Prostate gland (tissue), 2 donors: ENCODE results near the gene RHPN2.

ENCODE experiments used
- CTCF ChIP-seq, 4 experiments: fragments of 200-600 bp in 2 of 4; fragments of 450-650 bp in 2 of 4; sonication (generic) in 2 of 4; IDR thresholded peaks; 1 replicate in 3 of 4; 2 replicates in 1 of 4; pipeline ENCODE4 v1.5.1; 2016 to 2019; ENCODE audit warnings: antibody characterized with exemption in 4 of 4, mild to moderate bottlenecking in 2 of 4, moderate library complexity in 2 of 4
- POLR2A ChIP-seq: fragments of 450-650 bp; IDR thresholded peaks from one replicate; pipeline ENCODE4 v1.6.1; 2016; ENCODE audit warnings: antibody characterized with exemption, mild to moderate bottlenecking
- POLR2AphosphoS5 ChIP-seq: sonication (generic); formaldehyde crosslinking; IDR thresholded peaks from one replicate; pipeline ENCODE4 v1.6.1; 2017; ENCODE audit warnings: antibody characterized with exemption

DNA sequence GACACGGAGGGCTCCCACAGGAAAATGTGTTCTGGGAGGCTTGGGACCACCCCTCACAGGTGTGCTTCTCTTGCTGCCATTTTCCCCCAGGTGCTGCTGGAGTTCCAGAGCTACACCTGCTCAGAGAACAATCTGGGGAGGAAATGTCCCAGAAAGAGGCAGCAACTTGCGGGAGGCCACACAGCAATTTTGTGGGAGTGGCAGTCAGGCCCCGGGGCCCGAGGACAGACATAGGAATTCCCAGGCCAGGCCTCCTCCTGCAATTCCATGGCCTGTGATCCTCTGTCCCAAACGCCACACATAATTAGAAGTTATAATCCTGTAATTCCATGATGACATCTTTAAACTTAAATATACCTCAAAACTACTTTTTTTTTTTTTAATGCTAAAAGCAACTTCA lies 1.8 kb downstream of the RHPN2 start:
- no peak for TF ChIP-seq CTCF (IDR thresholded peaks at IDR 0.05)
- TF ChIP-seq POLR2A = no peak
- no peak for TF ChIP-seq POLR2AphosphoS5
